Stomach (tissue), 4 donors: ENCODE measurements around the gene C1orf35.

Experiments used
- CTCF ChIP-seq, 7 experiments: fragments of 450-650 bp in 4 of 7; fragments of 200-600 bp in 3 of 7; sonication (generic) in 3 of 7; IDR thresholded peaks; one replicate each; pipeline ENCODE4 v1.5.1; 2016 to 2019; ENCODE audit warnings: antibody characterized with exemption in 7 of 7, control low read depth in 2 of 7, mild to moderate bottlenecking in 1 of 7
- EP300 ChIP-seq: sonication (generic); formaldehyde crosslinking; IDR thresholded peaks from one replicate; pipeline ENCODE4 v1.6.1; 2017; ENCODE audit warnings: antibody characterized with exemption
- POLR2A ChIP-seq, 4 donors: fragments of 450-650 bp; IDR thresholded peaks; one replicate each; pipeline ENCODE4 v1.6.1; 2016; ENCODE audit warnings: antibody characterized with exemption in 4 of 4, control low read depth in 2 of 4, mild to moderate bottlenecking in 1 of 4, moderate library complexity in 1 of 4
- POLR2AphosphoS5 ChIP-seq, 3 donors: sonication (generic); formaldehyde crosslinking; IDR thresholded peaks; one replicate each; pipeline ENCODE4 v1.6.1; 2016; ENCODE audit warnings: antibody characterized with exemption in 3 of 3

- TF ChIP-seq POLR2A (IDR thresholded peaks at IDR 0.05): no peak
- TF ChIP-seq CTCF (IDR thresholded peaks at IDR 0.05): no peak
- TF ChIP-seq POLR2AphosphoS5 (IDR thresholded peaks at IDR 0.05): no peak
- TF ChIP-seq EP300: no peak
These were observed 40.5 kb upstream of the C1orf35 start for GRCh38 chr1:228143480-228144192.
